Measurements from ENCODE around the gene LSAMP.

LSAMP gene

DNA sequence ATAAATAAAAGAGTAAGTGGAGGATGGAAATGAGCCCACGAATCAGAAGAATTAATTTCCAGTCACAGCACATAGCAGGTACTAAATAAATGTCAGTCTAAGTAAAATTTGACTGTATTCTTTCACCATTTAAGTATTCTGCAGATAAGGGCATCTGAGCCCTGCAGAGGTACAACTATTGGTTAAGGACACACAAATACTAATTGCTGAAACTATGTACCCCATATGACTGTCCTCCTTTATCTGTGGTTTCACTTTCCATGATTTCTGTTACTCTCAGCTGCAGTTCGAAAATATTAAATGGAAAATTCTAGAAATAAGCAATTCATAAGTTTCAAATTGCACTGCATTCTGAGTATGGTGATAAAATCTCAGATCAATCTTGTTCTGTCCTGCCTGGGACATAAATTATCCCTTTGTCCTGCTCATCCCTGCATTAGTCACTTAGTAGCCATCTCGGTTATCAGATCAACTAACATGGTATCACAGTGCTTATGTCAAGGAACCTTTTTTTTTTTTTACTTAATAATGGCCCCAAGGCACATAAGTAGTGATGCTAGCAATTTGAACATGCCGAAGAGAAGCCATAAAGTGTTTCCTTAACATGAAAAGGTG is 95.1 kb downstream of the LSAMP start:
- DNase-seq, result no peak

DNA sequence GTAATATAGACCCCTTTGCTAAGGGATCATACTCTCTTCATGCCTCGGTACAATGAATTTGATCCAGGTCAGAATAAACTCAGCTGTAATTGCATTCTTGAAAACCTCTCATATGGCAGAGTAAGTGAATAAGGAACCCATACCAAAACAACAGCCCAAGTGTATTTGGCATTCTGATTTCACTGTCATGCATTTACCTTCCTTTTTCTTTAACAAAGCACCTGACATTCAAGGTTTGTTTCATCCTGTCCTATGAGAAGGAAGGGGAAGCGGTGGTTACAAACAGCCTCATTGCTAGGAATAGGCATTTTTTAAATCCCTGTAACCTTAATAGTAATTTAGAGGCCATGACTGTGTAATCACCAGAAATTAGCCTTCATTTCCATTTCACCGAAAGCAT is 97.1 kb downstream of the LSAMP start:
- DNase-seq, result no peak

DNA sequence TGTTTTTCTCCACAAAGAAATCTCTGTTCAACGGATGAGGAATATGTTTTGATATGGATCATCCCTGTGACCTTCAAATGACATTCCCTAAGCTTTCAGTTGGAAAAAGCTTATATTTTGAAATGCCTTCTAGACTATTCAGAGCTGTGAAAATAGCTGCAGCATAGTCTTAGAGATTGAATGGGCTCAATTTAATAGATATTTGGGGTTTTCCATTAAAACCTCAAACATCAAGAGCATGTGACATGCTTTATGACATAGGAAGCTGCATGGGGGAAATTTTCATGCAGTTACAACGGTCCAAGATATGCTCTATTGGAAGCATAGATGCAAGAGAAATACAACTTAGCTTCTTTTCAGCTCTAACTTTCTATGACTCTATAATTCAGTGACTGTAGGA is 102.8 kb downstream of the LSAMP start:
- no peak for DNase-seq

DNA sequence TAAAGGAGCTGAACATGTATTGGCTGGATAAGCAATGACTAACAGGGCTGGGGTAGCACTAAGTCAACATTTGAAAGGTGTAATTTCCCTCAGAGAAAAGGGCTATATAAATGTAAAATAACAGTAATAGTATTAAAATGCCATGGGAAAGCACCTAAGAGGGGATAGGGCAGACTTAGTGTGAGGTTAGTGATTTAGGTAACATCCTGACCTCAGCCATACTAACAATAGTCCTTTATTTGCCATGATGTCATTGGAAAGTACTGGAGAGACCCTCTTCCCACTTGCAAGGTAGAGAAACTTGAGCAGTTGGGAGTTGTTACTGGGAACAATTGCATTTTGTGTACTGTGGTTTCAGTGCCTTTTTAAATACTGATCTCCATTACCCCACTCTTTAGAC is 103.4 kb downstream of the LSAMP start:
- no peak for DNase-seq

DNA sequence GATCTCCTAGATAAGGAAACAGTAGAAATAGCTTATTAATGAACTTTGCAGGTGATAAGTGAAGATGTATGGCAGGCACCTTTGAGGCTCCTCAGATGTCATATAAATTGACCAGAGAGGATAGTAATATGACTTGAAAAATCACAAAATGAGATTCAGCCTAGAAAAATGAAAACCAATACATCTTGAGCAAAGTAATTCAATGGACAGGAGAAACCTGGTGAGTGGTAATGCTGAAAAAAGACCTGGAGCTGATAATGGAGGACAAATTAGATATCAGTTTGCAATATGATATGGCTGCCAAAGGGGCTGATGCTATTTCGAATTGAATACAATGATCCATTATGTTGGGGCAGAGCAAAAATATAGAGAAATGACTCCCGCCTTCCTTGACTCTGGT is 103.9 kb downstream of the LSAMP start:
- no peak for DNase-seq

DNA sequence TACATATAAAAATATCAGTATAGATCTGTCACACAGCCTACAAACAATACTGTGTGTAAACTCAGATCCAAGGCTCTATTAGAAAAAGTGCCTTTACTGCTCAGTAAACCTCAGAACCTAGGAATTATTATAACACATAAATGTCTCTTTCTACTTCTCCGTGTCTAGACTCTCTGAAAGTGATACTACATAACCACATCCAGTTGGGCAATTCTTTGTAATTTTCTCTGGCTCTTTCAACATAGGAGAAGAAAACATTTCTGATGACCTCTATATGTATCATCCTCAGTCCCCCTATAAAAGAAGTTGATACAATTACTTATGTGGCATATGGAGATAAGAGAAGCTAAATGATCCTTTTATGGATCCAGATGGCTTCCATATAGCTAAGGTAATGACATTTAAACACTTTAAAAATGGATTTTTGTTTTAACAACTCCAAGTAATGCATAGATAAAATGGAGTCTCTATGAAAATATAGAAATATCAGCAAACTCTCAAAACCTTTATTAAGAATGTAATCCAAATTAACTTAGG is 104.5 kb downstream of the LSAMP start:
- no peak for DNase-seq

DNA sequence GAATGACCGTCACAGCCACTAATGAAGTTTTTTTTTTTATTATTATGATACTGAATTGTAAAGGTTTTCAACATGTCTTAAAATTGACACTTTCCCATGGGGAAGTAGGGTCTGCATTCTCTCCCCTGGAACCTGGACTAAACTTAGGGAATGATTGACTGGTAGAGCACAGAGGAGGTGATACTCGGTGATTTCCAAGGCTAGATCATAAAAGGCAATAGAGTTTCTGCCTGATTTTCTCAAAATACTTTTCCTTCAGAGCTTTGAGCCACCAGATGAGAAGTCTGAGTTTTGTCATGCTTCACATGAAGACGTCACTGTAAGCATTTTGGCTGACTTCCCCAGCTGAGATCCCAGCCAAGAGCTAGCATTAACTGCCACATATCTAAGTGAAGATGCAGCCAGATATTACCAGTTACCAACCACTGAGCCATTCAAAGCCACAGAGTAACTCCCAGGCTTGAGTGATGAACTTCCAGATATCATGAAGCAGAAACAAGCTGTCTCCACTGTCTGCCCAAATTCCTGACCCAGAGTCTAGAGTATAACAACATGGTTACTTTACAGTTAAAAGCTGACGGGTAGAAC is 105.8 kb downstream of the LSAMP start:
- DNase-seq, result no peak

DNA sequence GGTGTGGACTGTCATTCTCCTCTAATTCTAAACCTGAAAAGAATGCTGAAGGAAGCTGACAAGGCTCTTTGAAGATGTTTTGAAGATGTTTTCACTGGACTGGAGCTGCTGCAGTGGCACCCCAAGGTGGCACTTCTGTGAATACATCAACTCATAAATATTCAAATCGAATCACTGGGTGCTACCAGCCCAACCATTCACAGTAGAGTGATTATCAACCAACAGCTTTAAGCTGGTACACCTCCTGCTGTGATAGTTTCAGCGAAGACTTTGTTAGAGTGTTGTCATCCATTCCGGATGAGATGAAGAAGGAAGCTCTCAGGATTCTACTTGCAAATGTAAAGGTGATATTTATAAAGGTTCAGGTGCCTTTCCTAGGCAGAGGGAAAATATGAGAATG is 106.6 kb downstream of the LSAMP start:
- DNase-seq, result no peak

DNA sequence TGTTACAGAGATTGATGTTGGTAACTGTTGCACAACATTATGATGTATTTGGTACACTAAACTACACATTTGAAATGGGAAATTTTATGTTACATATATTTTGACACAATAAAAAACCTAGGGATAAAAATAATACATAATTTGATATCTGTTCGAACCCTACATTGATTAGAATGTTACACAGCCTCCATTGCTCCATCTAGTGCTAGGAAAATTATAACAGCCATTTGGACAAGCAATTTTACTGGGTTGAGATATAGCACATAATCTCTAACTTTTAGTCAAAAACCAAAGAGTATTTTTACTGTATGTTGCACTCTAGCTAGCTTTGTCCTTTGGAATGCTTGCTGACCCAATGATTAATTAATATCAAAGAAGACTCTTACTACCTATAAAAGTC is 108.1 kb downstream of the LSAMP start:
- no peak for DNase-seq

DNA sequence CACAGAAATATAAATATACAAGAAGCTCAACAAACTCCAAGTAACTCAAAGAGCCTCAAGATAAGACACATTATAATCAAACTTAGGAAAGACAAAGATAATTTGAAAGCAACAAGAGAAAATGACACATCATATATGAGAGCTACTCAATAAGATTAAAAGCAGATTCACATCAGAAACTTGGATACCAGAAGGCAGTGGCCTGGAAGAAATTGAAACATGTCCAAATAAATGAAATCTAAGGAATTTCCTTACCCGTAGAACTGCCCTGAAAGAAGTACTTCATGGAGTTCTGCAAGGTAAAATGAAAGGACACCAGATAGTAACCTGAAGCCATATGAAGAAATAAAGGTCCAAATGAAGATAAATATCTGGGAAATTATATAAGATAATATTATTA is 113.9 kb downstream of the LSAMP start:
- no peak for DNase-seq

DNA sequence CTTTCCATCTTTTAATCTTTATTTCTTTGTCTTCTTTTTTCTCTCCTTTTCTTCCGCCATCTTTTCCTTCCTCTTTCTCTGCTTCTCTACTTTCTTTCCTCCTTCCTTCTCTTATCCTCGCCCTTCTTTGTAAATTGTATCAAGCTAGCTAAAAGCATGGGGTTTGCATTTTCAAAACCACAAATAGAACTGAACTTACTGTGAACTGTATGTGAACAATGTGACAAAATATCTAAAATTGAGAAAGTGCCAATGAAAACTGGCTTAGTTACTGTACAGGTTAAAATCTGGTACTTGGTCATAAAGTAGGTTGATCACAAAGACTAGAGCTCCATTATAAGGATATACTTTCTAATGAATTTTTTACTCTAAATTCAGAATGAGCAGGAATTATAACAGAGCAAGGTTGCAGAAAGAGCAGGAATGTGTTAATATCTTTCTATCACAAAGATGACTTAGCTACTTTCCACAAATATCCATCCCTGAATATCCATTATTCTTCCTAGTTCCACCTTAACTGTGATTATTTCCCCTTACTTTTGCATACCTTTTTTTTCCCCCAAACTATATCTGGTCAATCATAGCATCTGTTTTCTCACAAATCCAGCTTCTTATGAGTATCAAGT is 122.4 kb downstream of the LSAMP start:
- DNase-seq, result no peak

DNA sequence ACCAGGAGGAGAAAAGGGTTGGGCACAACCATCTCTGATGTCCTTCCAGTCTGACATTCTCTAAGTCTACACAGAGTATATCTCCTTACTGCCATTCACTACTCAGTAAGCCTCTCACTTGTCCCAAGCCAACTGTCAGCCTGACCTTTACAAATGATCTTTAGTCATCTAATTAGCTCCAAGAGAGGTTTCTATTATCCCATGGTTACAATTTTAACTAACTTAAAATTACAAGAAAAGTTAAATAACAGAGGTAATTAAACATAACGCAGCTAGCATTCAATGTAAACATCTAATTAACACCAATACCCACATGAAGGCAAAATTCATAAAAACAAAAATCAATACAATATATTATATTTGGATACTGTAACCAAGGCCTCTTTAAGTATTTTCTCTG is 126.9 kb downstream of the LSAMP start:
- DNase-seq, result no peak

DNA sequence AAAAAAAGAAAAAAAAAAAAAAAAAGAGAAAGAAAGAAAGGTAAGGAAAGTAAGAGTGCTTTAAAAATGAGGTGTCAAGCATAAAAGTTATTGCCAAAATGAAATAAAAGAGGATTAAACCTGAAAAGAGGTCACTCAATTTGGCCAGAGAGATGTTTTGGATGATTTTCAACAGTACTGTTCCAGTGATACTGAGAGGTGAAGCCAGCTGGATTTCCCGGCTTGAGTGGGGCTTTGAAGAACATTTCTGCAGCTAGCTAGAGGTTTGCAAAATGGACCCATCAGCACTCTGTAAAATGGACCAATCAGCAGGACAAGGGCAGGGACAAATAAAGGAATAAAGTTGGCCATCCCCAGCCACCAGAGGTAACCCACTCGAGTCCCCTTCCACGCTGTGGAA is 128.5 kb downstream of the LSAMP start:
- DNase-seq, result no peak

DNA sequence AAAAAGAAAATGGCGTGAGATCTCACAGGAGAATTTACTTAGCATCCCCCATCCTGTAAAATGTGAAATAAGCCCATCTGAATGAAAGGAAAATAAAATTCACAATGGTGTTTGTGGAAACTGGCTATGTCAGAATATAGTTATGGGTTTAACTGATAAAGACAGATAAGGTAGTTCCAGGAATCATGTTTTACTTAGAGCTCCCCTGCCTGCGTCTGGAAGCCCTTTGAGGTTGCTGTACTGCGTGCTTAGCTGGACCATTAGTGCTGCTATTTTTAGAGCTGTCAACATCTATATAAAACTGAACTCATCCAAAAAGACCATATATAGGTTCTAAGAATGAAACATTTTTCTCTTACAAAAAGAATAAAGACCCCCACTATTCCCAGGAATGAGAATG is 130.8 kb downstream of the LSAMP start:
- DNase-seq, result no peak

DNA sequence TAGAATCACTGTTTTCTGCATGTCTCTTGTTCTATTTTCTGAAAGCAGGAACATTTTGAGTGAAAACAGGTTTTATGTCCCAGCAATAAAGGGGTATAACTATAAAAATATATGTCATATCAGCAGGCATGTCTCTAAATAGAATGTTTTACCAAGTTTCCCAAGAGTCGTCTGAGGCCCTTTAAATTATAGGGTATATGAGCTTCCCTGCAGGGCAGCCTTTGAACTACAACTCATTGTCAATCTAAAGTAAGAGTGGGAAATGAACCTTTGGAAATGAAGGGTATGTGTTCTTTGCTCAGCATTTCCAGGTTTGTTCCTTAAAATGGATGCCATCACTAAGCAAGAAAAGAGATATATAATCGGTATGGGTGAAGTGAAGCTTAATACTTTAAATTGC is 138.6 kb downstream of the LSAMP start:
- no peak for DNase-seq

DNA sequence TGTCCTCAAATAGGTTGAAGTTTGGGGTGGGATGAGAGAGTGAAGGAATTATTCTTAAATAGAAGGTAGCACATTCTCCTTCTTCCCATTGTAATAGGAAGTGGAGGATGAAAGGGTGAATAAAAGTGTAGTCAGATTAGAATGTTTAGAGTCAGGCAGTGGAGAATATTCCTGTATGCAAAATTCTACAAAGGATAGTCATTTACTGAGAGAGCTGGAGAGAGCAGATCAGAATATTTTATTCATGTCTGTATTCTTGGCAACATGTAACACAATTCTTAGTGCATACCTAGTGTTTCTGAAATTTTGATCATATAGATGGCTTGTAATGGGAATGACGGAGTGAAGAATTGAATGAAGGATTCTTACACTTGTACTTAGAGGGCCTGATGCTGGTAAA is 139.1 kb downstream of the LSAMP start:
- no peak for DNase-seq

DNA sequence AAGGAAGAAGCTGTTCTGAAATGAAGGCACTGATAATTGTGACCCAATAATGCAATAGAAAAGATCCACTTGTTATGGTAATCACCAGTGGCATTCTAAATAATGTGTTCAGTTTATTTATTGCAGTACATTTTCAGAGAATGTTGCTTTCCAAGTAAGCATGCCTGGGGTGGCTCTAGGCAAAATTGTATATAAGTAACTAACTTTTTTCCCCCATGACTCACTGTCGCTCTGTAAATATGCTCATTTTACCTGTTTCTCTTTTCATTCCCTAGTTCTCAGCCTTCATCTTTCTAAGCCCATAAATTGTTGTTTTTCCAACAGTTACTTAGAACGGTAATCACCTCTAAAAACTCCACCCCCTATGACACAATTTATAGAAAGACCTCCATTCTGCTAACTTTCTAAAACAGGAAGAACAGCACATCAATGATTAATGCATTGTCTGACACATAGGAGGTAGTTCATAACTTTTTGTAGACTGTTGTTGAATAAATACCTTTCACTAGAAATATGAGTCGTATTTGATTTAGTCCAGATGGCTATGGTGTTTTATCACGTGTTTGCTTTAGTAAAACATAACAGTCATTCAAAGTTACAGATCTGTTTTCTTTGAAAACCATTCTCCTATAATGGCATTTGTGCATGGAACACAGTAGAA is 143.1 kb downstream of the LSAMP start:
- DNase-seq, result no peak

DNA sequence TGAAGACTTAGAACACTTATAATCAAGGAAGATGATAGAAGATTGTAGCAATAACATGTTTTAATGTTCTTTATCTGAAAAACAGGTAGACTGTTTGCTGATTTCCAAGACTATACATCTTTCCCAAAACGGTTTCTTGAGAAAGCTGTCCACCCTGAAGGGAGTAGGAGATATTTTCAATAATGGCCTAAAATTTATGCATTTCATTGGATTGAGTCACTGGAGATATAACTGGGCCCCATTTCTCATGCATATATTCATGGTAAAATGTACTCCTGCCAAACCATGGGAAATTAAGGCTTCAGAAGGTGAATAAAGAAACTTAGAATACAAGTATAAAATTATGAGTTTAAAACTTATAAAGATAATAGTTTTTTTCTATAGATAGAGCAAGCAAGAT is 143.9 kb downstream of the LSAMP start:
- no peak for DNase-seq

DNA sequence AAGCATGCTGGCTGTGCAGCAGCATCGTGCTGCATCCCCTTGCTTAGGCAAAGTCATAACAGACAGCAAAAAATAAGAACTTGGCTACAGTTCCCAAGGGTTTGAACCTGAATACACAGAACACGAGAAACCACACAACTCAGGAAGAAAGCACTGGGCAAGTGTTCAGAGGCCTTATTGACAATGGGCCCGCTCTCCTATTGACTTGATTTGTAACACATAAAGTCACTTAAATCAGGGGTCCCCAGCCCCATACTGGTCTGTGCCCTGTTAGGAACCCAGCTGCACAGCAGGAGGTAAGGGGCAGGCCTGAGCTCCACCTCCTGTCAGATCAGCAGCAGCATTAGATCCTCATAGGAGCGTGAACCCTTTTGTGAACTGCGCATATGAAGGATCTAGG is 145.1 kb downstream of the LSAMP start:
- no peak for DNase-seq

DNA sequence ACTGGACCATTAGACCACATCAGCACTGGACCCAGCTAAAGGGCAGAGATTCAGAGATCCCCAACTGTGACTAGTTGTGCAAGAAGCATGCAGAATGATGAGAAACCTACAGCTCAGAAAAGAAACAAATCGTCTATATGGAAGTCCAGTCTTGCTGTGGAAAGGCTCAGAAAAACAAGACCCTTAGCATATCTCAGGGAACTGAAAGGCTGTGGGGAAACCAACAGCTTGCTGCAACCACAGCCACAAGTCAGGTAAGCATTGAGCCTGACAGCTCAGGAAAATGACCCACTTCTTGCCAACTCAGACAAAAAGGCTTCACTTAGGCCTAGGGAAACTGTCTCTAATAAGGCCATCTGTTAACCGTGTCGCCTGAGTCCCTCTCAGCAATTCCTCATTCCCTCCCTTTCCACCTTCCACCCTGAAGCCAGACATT is 145.6 kb downstream of the LSAMP start:
- no peak for DNase-seq

DNA sequence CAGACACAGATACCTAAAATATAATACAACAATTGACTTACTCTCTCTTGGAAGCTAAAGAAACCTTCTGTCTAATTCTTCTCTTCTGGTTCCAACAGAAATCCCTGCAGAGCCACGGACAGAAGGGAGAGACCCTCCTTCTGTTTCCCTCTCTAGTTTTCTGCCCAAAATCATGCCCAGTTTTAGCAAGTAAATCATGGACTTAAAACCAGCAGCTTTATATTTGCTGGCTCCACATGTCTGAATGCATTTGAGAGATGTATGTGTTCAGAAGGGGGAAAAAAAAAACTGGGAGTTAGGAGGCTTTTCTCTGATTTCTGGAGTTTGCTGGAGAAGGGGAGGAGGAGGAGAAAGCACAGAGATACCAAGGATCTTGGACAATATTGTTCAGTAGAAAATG is 147.1 kb downstream of the LSAMP start:
- DNase-seq, result no peak

DNA sequence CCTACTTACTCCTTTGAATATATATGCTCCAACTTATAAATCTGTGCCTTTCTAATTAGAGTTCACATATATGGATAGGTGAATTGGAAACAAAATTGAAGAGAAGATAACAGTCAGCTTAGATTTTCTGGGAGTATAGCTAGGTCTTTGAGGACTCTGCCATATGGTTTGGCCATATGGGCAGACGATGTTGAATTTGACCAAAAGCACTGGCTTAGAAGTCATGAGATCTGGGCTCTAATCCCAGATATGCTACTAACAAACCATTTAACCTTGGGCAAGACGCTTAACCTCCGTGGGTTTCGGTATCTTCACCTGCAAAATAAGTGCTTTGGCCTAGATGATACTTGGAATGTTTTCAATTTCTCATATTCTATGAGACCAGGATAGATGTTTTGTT is 154.1 kb downstream of the LSAMP start:
- no peak for DNase-seq

DNA sequence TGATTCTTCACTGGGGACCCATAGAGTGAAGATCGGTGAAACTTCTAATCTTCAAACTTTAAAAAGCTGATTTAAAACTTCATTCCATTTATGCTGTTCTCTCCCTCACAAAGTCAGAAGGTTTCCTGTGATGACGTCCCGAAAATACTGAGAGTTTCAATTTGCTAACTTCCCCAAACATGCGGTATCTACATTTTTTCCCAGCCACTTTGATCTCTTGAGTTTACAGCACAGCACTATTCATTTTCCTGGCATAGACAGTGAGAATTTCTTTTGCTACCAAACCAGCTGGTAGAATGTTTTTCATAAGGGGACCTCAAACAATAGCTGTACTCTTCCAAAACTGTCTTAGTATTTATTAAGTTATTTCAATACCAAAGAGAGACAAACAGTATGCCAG is 156.8 kb downstream of the LSAMP start:
- DNase-seq, result no peak

DNA sequence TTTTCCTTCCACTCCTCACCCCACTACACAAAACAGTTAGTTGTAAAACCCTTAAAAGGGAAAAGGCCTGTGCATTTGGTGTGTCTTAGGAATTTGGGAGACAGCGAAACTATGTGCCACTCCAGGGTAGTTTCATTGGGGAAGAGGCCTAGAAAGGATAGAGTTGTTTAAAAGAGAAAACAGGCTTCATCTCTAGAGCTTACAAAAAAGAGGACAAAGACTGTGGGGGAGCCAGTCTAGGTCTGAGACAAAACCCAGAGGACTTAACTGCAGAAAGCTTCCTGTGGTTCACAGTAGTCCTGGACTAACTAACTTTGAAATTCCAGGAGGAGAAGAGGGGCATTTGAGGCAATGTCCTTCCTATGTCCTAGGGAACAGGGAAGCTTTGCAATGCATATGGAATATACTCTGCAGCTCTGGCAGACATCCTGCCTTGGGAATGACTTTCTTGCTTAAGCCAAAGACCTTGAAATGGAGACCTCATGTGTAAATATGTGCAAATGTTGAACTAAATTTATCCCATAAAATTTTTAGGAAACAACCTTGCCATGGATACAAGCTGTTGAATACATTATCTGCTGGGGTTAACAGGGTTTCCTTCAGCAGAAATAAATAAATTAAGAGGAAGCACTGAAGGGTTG is 159.4 kb downstream of the LSAMP start:
- DNase-seq, result no peak
